Amniotic stem cell (primary cell): ENCODE results near the gene LHX4.

ENCODE experiments used
- DNase-seq: peaks from one replicate; lab custom pipeline; 2025; lab: John Stamatoyannopoulos, UW

LHX4 gene

GRCh38 chr1:180309338-180309737, 79.3 kb downstream of the LHX4 start:
- peak; percentile 22 for DNase-seq

GRCh38 chr1:180310095-180310494, 80.0 kb downstream of the LHX4 start:
- DNase-seq, result no peak

- no peak for DNase-seq
Observed at GRCh38 chr1:180311011-180311730, 81.1 kb downstream of the LHX4 start.

- DNase-seq, result no peak
Observed at GRCh38 chr1:180312926-180313325, 82.9 kb downstream of the LHX4 start.

GRCh38 chr1:180327089-180327488, 97.0 kb downstream of the LHX4 start:
- no peak for DNase-seq
